AML-193 (cell line): Measurements from ENCODE around the gene MED12L.
A peak's percentile ranks its signal among the peaks of the same experiment; 100 is the strongest.

Experiments used
- DNase-seq, 2 experiments: peaks; one replicate each; lab custom pipeline; 2025; lab: John Stamatoyannopoulos, UW

Gene MED12L

GRCh38 chr3:151410891-151411559, 325.6 kb downstream of the MED12L start:
- no peak for DNase-seq

GRCh38 chr3:151412989-151413388, 327.5 kb downstream of the MED12L start:
- DNase-seq = no peak

GRCh38 chr3:151415289-151415688, 329.8 kb downstream of the MED12L start:
- DNase-seq = no peak

- no peak for DNase-seq
Observed at GRCh38 chr3:151419806-151420205, 334.3 kb downstream of the MED12L start.

DNA sequence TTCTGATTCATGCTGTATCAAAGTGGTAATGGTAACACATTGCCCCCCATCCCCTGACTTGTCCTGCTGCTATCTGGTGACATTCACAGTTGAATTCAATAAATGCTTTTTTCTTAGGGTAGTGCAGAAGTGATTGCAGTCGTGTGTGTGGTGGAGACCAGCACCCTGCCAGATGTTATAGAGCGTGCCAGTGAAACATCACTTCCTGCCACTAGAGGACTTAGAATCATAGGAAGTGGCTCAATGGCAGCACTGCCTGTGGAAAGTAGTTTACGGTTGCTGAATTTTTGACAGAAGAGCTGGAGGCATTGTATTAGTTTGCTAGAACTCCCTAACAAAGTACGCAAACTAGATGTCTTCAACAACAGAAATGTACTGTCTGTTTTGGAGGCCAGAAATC, 336.5 kb downstream of the MED12L start:
- DNase-seq = peak in 1 of 2 experiments; percentile 11

GRCh38 chr3:151423091-151423490, 337.6 kb downstream of the MED12L start:
- DNase-seq = no peak

DNA sequence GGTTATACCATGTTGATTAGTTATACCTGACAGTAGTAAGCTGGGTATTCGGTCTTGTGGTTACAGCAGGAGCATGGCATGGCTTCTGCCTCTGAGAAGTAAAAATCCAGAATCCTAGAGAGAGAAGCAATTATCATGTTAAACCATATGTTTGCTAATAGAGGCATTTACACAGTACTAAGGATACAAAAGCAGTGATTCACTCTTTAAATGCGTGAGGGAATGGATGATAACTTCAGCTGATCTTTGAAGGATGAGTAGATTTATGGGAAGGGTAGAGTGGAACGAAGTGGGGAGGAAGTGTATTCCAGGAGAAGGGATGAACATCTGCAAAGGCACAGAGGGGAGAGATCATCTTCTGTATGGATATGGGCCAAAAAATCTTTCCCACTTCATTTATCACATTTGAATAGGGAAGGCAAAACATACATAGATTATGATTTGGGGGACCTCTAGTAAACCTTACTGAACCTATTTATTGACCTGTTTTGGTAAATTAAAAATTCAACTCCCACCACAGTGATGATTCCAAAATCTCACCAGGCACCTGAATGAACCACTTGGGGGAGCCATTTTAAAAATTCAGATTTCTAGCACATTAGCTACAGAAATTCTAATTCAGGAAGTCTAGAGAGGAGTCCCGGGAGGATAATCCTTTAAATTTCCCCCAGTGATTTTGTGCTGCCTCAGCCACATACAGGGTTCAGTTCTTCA, 340.3 kb downstream of the MED12L start:
- no peak for DNase-seq

DNA sequence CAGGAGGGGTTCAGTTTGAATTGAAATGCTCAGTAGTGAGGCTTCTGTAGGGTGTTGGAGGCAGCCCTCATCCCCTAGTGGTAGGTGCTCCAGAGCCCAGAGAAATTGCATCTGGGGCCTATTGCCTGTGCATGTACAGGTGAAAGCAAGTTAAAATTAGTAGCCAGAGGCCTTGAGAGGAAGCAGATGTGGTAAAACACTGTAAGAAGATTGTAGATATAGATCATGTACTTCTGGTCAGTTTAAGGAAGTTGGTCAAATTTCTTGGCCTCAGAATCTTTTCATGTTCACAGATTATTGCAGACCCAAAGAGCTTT, 340.8 kb downstream of the MED12L start:
- peak; percentile 61 to 77 for DNase-seq

- no peak for DNase-seq
Observed at GRCh38 chr3:151428386-151428785, 342.9 kb downstream of the MED12L start.

DNA sequence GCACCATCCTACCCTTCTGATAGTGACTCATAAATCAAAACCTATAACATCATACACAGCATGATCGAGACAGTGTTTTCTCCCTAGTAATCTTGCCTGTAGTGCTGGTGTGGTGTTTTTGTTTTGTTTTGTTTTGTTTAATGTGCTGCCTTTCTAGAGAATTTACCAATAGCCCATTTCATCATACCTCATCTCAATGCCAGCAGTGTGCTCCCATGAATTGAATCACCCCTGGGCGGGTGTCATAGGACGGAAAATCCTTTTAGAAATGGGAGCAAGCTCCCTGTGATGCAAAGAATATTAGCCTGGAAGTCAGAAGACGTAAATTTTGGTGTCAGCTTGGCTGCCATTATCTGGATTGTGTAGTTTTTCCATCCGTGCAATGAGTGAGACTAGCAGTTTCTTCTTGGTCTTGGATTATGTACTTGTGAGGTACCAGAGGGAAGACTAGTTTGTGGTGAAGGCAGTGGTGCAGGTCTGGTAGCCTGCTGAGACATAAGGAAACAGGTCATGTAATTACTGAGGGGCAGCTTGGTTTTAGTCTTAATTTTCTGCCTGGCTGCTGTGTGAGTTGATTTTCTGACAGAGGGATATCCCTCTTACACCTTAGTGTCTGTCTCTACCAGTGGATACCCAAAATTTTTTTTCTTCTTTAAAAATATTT, 345.5 kb downstream of the MED12L start:
- DNase-seq = no peak

- no peak for DNase-seq
Observed at GRCh38 chr3:151431940-151432339, 346.5 kb downstream of the MED12L start.

- no peak for DNase-seq
Observed at GRCh38 chr3:151432616-151433372, 347.3 kb downstream of the MED12L start.

DNA sequence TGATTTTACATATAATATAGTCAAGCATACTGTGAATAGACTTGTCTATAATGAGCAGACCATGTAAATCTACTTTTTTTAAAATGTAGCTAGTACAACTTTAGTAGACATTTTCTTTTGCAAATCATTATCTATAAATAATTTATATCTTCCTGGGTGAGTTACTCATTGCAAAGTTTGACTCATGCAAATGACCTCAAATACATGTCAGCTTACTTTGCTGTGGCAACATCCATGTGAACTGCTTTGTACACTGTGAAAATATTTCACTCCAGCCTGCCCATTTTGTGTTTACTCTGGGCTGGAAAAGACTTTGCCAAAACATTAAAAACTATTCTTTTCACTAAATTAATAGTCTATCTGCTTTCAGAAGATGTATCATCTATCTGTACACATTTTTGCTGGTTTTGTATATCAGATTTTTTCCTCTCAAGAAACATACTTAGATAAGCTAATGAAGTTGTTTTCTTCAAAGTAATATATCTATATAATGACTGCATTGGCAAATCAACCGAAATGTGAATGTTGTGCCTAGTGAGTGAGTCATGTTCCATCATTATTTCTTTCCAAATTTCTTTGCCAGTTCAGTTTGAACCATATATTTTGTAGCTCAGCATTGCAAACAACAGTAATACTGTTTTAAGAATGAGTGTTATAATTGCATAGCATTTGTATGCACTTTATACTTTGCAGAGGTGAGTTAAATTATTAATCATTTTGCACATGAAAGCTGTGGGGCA, 348.9 kb downstream of the MED12L start:
- DNase-seq = no peak

- no peak for DNase-seq
Observed at GRCh38 chr3:151436675-151437446, 351.4 kb downstream of the MED12L start.

GRCh38 chr3:151437906-151438305, 352.4 kb downstream of the MED12L start:
- DNase-seq = no peak

DNA sequence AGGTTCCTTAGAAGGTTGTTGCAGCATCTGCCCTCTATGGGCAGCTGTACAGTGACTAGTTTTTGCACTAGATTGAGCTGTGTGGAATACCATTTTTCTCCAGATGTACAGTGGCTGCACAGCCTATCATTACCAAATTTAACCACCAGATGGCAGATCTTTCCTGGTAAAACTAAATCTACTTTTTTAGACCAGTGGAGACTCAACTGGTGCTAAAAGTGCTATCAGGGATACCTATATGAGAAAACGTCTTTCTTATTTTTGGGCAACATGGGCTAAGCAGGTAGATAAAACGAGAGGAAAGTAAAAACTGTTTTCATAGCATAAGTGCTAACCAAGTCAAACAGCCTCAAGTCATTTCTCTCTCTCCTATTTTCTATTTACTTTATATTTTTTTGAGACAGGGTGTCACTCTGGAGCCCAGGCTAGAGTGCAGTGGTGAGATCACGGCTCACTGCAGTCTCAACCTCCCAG, 354.2 kb downstream of the MED12L start:
- peak; percentile 85 to 92 for DNase-seq

DNA sequence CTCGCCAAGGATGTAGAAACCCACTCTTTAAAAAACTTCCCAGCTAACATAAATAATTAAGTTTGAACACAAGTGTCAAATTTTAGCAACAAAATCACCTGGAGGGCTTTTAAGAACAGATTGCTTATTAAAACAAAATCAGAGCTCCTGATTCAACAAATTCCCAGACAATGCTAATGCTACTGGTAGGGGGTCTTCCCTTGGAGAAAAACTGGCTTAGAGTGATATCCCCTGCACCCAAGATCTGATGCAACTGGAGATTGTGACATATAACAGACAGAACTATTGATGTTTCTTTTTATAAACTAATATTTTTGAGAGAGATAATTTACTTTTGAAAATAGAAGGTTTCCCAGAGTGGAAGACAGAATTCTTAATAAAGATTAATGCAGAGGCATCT, 355.5 kb downstream of the MED12L start:
- DNase-seq = no peak

GRCh38 chr3:151443583-151443982, 358.1 kb downstream of the MED12L start:
- DNase-seq = no peak

- DNase-seq = peak; percentile 98 to 99
Observed at GRCh38 chr3:151445273-151446001, 360.0 kb downstream of the MED12L start.

- peak in 1 of 2 experiments; percentile 8 for DNase-seq
Observed at GRCh38 chr3:151446002-151446340, 360.5 kb downstream of the MED12L start.
